Measurements from ENCODE around the gene RADX. TPM values are rescaled to one million over a fixed set of nuclear protein-coding genes. Genes with fewer than 3 reads are reported as not detected.
A peak's percentile ranks its signal among the peaks of the same experiment; 100 is the strongest.
"Not testable (repeated sequence)": the region's sequence is repeated elsewhere in the genome, so short reads cannot be mapped to it uniquely, and the experiment has no call there.

The RADX gene
- not detected in 2 replicates for total RNA-seq (2014; rRNA removed; shearing (Covaris generic))

- no peak for DNase-seq (ENCODE audit: low read depth)
Measured at GRCh38 chrX:106611679-106612392, at the start of gene RADX. Gene RADX, plus strand, starts transcription at chrX:106611978. Its CDS starts 103 bp downstream, at chrX:106612081.

GRCh38 chrX:106564986-106565385 lies 46.8 kb upstream of the RADX start:
- DNase-seq (ENCODE audit: low read depth), result no peak

GRCh38 chrX:106566362-106566761 lies 45.4 kb upstream of the RADX start:
- no peak for DNase-seq (ENCODE audit: low read depth)

GRCh38 chrX:106581856-106582255 lies 29.9 kb upstream of the RADX start:
- DNase-seq (ENCODE audit: low read depth), result no peak

GRCh38 chrX:106585478-106585877 lies 26.3 kb upstream of the RADX start:
- DNase-seq (ENCODE audit: low read depth), result no peak

GRCh38 chrX:106588801-106589200 lies 23.0 kb upstream of the RADX start:
- DNase-seq (ENCODE audit: low read depth), result no peak

GRCh38 chrX:106599411-106599810 lies 12.4 kb upstream of the RADX start:
- DNase-seq (ENCODE audit: low read depth), result no peak

GRCh38 chrX:106606571-106606970 lies 5.2 kb upstream of the RADX start:
- DNase-seq (ENCODE audit: low read depth), result no peak

- DNase-seq (ENCODE audit: low read depth), result peak; percentile 1
Measured at GRCh38 chrX:106608016-106608415, 3.8 kb upstream of the RADX start.

GRCh38 chrX:106611317-106611678 lies 480 bp upstream of the RADX start:
- no peak for DNase-seq (ENCODE audit: low read depth)

- DNase-seq (ENCODE audit: low read depth), result no peak
Measured at GRCh38 chrX:106612393-106612763, 600 bp downstream of the RADX start.

GRCh38 chrX:106613277-106613676 lies 1.5 kb downstream of the RADX start:
- no peak for DNase-seq (ENCODE audit: low read depth)

GRCh38 chrX:106615041-106615440 lies 3.3 kb downstream of the RADX start:
- no peak for DNase-seq (ENCODE audit: low read depth)

- peak; percentile 0 for DNase-seq (ENCODE audit: low read depth)
Measured at GRCh38 chrX:106619797-106620196, 8.0 kb downstream of the RADX start.

- no peak for DNase-seq (ENCODE audit: low read depth)
Measured at GRCh38 chrX:106621836-106622235, 10.1 kb downstream of the RADX start.

- no peak for DNase-seq (ENCODE audit: low read depth)
Measured at GRCh38 chrX:106626789-106627188, 15.0 kb downstream of the RADX start.

- DNase-seq (ENCODE audit: low read depth), result no peak
Measured at GRCh38 chrX:106631615-106632014, 19.8 kb downstream of the RADX start.

- DNase-seq (ENCODE audit: low read depth), result no peak
Measured at GRCh38 chrX:106649523-106650428, 38.0 kb downstream of the RADX start.

- not testable (repeated sequence) for DNase-seq (ENCODE audit: low read depth)
Measured at GRCh38 chrX:106653625-106654024, 41.8 kb downstream of the RADX start.

- DNase-seq (ENCODE audit: low read depth), result no peak
Measured at GRCh38 chrX:106670631-106671030, 58.9 kb downstream of the RADX start.

GRCh38 chrX:106672527-106672926 lies 60.7 kb downstream of the RADX start:
- DNase-seq (ENCODE audit: low read depth), result no peak

GRCh38 chrX:106680716-106681115 lies 68.9 kb downstream of the RADX start:
- no peak for DNase-seq (ENCODE audit: low read depth)

GRCh38 chrX:106684207-106684606 lies 72.4 kb downstream of the RADX start:
- no peak for DNase-seq (ENCODE audit: low read depth)
